A549 (cell line): ENCODE results near the gene ADGRG1. TPM values are rescaled to one million over a fixed set of nuclear protein-coding genes. Genes with fewer than 3 reads are reported as not detected.

ENCODE experiments used
- ATAC-seq, 2 experiments: fragments of 200-7000 bp in 1 of 2; fragments of >200 bp in 1 of 2; cut with Nextera tagmentation in 1 of 2; cut with Tn5 transposase in 1 of 2; 3 replicates each; pipeline versions ENCODE4 v1.8.0 to v1.9.1; 2018 to 2020; ENCODE audit warnings: mild to moderate bottlenecking in 1 of 2, moderate library complexity in 1 of 2
- CTCF ChIA-PET: fragments of 300-600 bp; sonication (Branson Sonifier 250); formaldehyde crosslinking; extraction: SDS; loops from one replicate; lab custom pipeline; 2021; ENCODE audit warnings: antibody characterized with exemption, inconsistent platforms; lab: Yijun Ruan, JAX
- POLR2A ChIA-PET: fragments of 350-600 bp; formaldehyde crosslinking; extraction: SDS; loops from one replicate; lab custom pipeline; 2021; ENCODE audit warnings: antibody characterized with exemption, inconsistent platforms; lab: Yijun Ruan, JAX
- DNase-seq, 2 experiments: peaks; one replicate each; pipeline versions ENCODE4 v3.0.0 to v3.0.0-alpha.2; 2011 to 2016; ENCODE audit warnings: low read depth in 1 of 2, low spot score in 1 of 2
- FAIRE-seq: peaks from 2 replicates; lab custom pipeline; 2011; peaks lifted over from hg19 to GRCh38; lab: Jason Lieb, UNC
- H3K27ac ChIP-seq, 2 experiments: fragments of >200 bp; sonication (Bioruptor Twin); formaldehyde crosslinking; 3 replicates each; pipeline ENCODE4 v1.5.1; 2016 to 2017
- H3K4me1 ChIP-seq: fragments of >200 bp; sonication (Bioruptor Twin); formaldehyde crosslinking; 3 replicates; pipeline ENCODE4 v1.6.1; 2016
- H3K4me2 ChIP-seq: fragments of >200 bp; sonication (Bioruptor Twin); formaldehyde crosslinking; 3 replicates; pipeline ENCODE4 v1.6.1; 2016
- H3K4me3 ChIP-seq: fragments of >200 bp; sonication (Bioruptor Twin); formaldehyde crosslinking; 3 replicates; pipeline ENCODE4 v1.5.1; 2016
- H3K9me3 ChIP-seq: fragments of >200 bp; sonication (Bioruptor Twin); formaldehyde crosslinking; 3 replicates; pipeline ENCODE4 v1.6.1; 2016
- BHLHE40 ChIP-seq: IDR thresholded peaks from 2 replicates; pipeline ENCODE4 v1.6.1; 2012; ENCODE audit warnings: low read depth, low read length, inconsistent platforms
- CEBPB ChIP-seq, 2 experiments: fragments of >200 bp in 1 of 2; sonication (Bioruptor Twin) in 1 of 2; formaldehyde crosslinking in 1 of 2; IDR thresholded peaks; 2 replicates each; pipeline ENCODE4 v1.6.1; 2012 to 2016
- CHD2 ChIP-seq: fragments of 150-350 bp; IDR thresholded peaks from 2 replicates; pipeline ENCODE4 v1.6.1; 2014; ENCODE audit warnings: low read length; ENCODE audit not compliant: partially characterized antibody
- CHD4 ChIP-seq: fragments of 200-600 bp; sonication (generic); IDR thresholded peaks from 2 replicates; pipeline ENCODE4 v1.6.1; 2016; ENCODE audit warnings: antibody characterized with exemption, mild to moderate bottlenecking, borderline replicate concordance
- EHMT2 ChIP-seq: fragments of 200-600 bp; sonication (generic); IDR thresholded peaks from 2 replicates; pipeline ENCODE4 v1.6.1; 2016; ENCODE audit warnings: antibody characterized with exemption, low read depth, mild to moderate bottlenecking, moderate library complexity
- FOXS1 ChIP-seq: fragments of 250-450 bp; sonication (Bioruptor Pico); IDR thresholded peaks from 2 replicates; pipeline ENCODE4 v1.5.0; 2020; ENCODE audit warnings: mild to moderate bottlenecking, moderate library complexity
- HEYL ChIP-seq: fragments of 250-450 bp; sonication (Bioruptor Pico); IDR thresholded peaks from 2 replicates; pipeline ENCODE4 v1.8.0; 2021; ENCODE audit warnings: mild to moderate bottlenecking, moderate library complexity
- HOXA7 ChIP-seq: fragments of 250-450 bp; sonication (Bioruptor Pico); IDR thresholded peaks from 2 replicates; pipeline ENCODE4 v1.5.0; 2020; ENCODE audit warnings: mild to moderate bottlenecking, moderate library complexity
- JUN ChIP-seq, 2 experiments: fragments of >200 bp; sonication (Bioruptor Twin); formaldehyde crosslinking; IDR thresholded peaks; 2 replicates in 1 of 2; 3 replicates in 1 of 2; pipeline ENCODE4 v1.6.1; 2016 to 2017
- KDM5A ChIP-seq: fragments of 200-600 bp; sonication (generic); IDR thresholded peaks from 2 replicates; pipeline ENCODE4 v1.6.1; 2016; ENCODE audit warnings: antibody characterized with exemption, mild to moderate bottlenecking
- MAFK ChIP-seq: fragments of 450-650 bp; IDR thresholded peaks from 2 replicates; pipeline ENCODE4 v1.6.1; 2014; ENCODE audit not compliant: partially characterized antibody
- PHF8 ChIP-seq: fragments of 200-600 bp; sonication (generic); IDR thresholded peaks from 2 replicates; pipeline ENCODE4 v1.6.1; 2016; ENCODE audit warnings: low read depth, mild to moderate bottlenecking, antibody characterized with exemption, moderate library complexity, borderline replicate concordance
- RCOR1 ChIP-seq: fragments of 150-350 bp; IDR thresholded peaks from 2 replicates; pipeline ENCODE4 v1.6.1; 2014; ENCODE audit warnings: antibody characterized with exemption, low read length, low read depth
- RNF2 ChIP-seq: fragments of 200-600 bp; sonication (generic); IDR thresholded peaks from 2 replicates; pipeline ENCODE4 v1.6.1; 2016; ENCODE audit warnings: low read depth, mild to moderate bottlenecking, antibody characterized with exemption, moderate library complexity, borderline replicate concordance
- TFCP2L1 ChIP-seq: fragments of 250-450 bp; sonication (Bioruptor Pico); IDR thresholded peaks from 2 replicates; pipeline ENCODE4 v1.5.0; 2021; ENCODE audit warnings: mild to moderate bottlenecking
- WGBS: methylation state at CpG from one replicate; pipeline ENCODE4 v1.1.6; 2017; ENCODE audit errors: missing lambda C conversion rate; 5-methylcytosine and 5-hydroxymethylcytosine counted together
- polyA plus RNA-seq, 4 experiments: library from polyadenylated mRNA; depleted of rRNA in 3 of 4; stranded (reverse); fragments of >200 nt; fragmentation: RNase III in 1 of 4; extraction: RNeasy Plus Mini Kit Qiagen cat#74134 plus additional on column Dnase treatment in 1 of 4; gene quantifications; 2 replicates in 3 of 4; 3 replicates in 1 of 4; pipeline ENCODE4 v1.2.3, GENCODE V29; 2011 to 2017
- TF ChIP-seq, protein P1 (sequence below): fragments of 250-450 bp; sonication (Bioruptor Pico); IDR thresholded peaks from 2 replicates; pipeline ENCODE4 v1.5.0; 2021; ENCODE audit warnings: mild to moderate bottlenecking, moderate library complexity, borderline replicate concordance
- TF ChIP-seq, protein P2 (sequence below): fragments of 200-600 bp; sonication (generic); IDR thresholded peaks from 2 replicates; pipeline ENCODE4 v1.6.1; 2016; ENCODE audit warnings: antibody characterized with exemption, mild to moderate bottlenecking, moderate library complexity
- TF ChIP-seq, protein P3 (sequence below): IDR thresholded peaks from 2 replicates; pipeline ENCODE4 v1.6.1; 2012
- TF ChIP-seq, protein P4 (sequence below): fragments of >200 bp; sonication (Bioruptor Twin); formaldehyde crosslinking; IDR thresholded peaks from 3 replicates; pipeline ENCODE4 v1.6.1; 2016
- TF ChIP-seq, protein P5 (sequence below): fragments of 450-650 bp; IDR thresholded peaks from 2 replicates; pipeline ENCODE4 v1.6.1; 2014; ENCODE audit warnings: antibody characterized with exemption

Gene ADGRG1
- polyA plus RNA-seq, 2 of the 4 experiments (the other 2 are of a cell fraction) = 28.3 to 142 TPM

DNA sequence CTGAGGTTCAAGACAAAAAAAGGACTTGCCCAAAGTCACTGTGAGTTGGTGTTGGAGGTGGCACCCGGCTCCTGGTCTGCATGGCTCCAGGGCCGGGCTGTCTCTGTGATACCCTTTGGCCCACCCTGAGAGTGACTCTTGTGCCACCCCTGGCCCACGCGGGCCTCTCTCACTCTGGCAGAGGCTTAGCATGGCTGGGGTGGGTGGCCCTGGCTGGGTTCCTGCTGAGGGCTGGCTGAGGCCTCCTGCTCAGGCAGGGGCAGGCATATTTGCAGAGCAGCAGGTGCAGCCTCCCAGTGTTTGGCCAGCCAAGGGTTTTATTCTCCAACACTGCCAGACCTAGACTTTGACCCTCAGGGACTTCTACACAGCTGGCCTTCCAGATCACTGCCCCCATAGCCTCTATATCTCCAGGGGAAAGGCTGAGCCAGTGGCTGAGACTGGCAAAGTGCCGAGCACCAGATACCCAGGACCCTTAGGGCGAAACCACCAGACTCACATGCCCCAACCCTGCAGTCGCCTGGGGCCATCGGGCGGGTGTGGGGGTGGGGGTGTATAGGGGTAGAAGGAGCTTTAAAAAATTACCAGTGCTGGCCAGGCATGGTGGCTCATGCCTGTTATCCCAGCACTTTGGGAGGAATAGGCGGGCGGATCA is 21.5 kb upstream of the ADGRG1 start:
- CTCF ChIA-PET = interaction anchor here (1.4 to 7.5 kb wide), 6 partner anchors 16 to 42 kb away, joined by 3 to 95 read pairs (median 4); no protein-coding TSS in a partner anchor

More for the DNA sequence above, 21.5 kb upstream of the ADGRG1 start:
- ATAC-seq (peak in 1 of 2 experiments; percentile 28; a peak in 2 of 6 replicates), DNase-seq (no peak), FAIRE-seq (no peak)
- Histone ChIP-seq H3K4me2 (peak overlapping the region; percentile 53), H3K9me3 (no peaks in the 10 kb centered on the region), H3K4me1 (peaks cover 70% of the 10 kb centered on the region), H3K4me3 (no peak overlapping the region), H3K27ac (peak overlapping the region; percentile 69 to 74)
- 48% methylated on average over 8 of the region's 11 CpGs for WGBS
- no peak for TF ChIP-seq MAFK
- TF ChIP-seq RNF2 = no peak
- no peak for TF ChIP-seq CHD2
- TF ChIP-seq RCOR1 = no peak
- TF ChIP-seq, protein P1, sequence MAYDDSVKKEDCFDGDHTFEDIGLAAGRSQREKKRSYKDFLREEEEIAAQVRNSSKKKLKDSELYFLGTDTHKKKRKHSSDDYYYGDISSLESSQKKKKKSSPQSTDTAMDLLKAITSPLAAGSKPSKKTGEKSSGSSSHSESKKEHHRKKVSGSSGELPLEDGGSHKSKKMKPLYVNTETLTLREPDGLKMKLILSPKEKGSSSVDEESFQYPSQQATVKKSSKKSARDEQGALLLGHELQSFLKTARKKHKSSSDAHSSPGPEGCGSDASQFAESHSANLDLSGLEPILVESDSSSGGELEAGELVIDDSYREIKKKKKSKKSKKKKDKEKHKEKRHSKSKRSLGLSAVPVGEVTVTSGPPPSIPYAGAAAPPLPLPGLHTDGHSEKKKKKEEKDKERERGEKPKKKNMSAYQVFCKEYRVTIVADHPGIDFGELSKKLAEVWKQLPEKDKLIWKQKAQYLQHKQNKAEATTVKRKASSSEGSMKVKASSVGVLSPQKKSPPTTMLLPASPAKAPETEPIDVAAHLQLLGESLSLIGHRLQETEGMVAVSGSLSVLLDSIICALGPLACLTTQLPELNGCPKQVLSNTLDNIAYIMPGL = no peak
- TF ChIP-seq HOXA7 (CRISPR knock-in tag) = no peak
- no peak for TF ChIP-seq BHLHE40
- TF ChIP-seq CEBPB (IDR thresholded peaks at IDR 0.05) = no peak
- TF ChIP-seq TFCP2L1 (CRISPR knock-in tag) = no peak
- TF ChIP-seq EHMT2 = no peak
- no peak for TF ChIP-seq JUN (IDR thresholded peaks at IDR 0.05)
- TF ChIP-seq HEYL (CRISPR knock-in tag) = no peak
- TF ChIP-seq PHF8 = no peak
- TF ChIP-seq KDM5A = no peak
- TF ChIP-seq, protein P2, sequence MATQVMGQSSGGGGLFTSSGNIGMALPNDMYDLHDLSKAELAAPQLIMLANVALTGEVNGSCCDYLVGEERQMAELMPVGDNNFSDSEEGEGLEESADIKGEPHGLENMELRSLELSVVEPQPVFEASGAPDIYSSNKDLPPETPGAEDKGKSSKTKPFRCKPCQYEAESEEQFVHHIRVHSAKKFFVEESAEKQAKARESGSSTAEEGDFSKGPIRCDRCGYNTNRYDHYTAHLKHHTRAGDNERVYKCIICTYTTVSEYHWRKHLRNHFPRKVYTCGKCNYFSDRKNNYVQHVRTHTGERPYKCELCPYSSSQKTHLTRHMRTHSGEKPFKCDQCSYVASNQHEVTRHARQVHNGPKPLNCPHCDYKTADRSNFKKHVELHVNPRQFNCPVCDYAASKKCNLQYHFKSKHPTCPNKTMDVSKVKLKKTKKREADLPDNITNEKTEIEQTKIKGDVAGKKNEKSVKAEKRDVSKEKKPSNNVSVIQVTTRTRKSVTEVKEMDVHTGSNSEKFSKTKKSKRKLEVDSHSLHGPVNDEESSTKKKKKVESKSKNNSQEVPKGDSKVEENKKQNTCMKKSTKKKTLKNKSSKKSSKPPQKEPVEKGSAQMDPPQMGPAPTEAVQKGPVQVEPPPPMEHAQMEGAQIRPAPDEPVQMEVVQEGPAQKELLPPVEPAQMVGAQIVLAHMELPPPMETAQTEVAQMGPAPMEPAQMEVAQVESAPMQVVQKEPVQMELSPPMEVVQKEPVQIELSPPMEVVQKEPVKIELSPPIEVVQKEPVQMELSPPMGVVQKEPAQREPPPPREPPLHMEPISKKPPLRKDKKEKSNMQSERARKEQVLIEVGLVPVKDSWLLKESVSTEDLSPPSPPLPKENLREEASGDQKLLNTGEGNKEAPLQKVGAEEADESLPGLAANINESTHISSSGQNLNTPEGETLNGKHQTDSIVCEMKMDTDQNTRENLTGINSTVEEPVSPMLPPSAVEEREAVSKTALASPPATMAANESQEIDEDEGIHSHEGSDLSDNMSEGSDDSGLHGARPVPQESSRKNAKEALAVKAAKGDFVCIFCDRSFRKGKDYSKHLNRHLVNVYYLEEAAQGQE = no peak
- no peak for TF ChIP-seq FOXS1 (CRISPR knock-in tag)
- TF ChIP-seq, protein P3, sequence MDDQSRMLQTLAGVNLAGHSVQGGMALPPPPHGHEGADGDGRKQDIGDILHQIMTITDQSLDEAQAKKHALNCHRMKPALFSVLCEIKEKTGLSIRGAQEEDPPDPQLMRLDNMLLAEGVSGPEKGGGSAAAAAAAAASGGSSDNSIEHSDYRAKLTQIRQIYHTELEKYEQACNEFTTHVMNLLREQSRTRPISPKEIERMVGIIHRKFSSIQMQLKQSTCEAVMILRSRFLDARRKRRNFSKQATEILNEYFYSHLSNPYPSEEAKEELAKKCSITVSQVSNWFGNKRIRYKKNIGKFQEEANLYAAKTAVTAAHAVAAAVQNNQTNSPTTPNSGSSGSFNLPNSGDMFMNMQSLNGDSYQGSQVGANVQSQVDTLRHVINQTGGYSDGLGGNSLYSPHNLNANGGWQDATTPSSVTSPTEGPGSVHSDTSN = no peak
- TF ChIP-seq, protein P4, sequence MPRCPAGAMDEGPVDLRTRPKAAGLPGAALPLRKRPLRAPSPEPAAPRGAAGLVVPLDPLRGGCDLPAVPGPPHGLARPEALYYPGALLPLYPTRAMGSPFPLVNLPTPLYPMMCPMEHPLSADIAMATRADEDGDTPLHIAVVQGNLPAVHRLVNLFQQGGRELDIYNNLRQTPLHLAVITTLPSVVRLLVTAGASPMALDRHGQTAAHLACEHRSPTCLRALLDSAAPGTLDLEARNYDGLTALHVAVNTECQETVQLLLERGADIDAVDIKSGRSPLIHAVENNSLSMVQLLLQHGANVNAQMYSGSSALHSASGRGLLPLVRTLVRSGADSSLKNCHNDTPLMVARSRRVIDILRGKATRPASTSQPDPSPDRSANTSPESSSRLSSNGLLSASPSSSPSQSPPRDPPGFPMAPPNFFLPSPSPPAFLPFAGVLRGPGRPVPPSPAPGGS = no peak
- TF ChIP-seq, protein P5, sequence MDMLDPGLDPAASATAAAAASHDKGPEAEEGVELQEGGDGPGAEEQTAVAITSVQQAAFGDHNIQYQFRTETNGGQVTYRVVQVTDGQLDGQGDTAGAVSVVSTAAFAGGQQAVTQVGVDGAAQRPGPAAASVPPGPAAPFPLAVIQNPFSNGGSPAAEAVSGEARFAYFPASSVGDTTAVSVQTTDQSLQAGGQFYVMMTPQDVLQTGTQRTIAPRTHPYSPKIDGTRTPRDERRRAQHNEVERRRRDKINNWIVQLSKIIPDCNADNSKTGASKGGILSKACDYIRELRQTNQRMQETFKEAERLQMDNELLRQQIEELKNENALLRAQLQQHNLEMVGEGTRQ = no peak
- TF ChIP-seq CHD4 = no peak
- POLR2A ChIA-PET = no interaction called here
